Liver (tissue), 9 donors: ENCODE measurements around the gene CEACAM8. TPM values are rescaled to one million over a fixed set of nuclear protein-coding genes. Genes with fewer than 3 reads are reported as not detected.
A peak's percentile ranks its signal among the peaks of the same experiment; 100 is the strongest.

ENCODE experiments used
- DNase-seq: peaks from one replicate; pipeline ENCODE4 v3.0.0-alpha.2; 2017; ENCODE audit warnings: low spot score
- H3K27ac ChIP-seq, 2 donors: one replicate each; pipeline ENCODE4 v1.7.0; 2013; ENCODE audit warnings: inconsistent platforms in 2 of 2, low read length in 2 of 2, control low read depth in 1 of 2, low read depth in 1 of 2, mild to moderate bottlenecking in 1 of 2
- H3K27me3 ChIP-seq, 4 donors: one replicate each; pipeline versions ENCODE4 v1.6.1 to v1.7.0; 2013; ENCODE audit warnings: low read length in 3 of 4, inconsistent platforms in 1 of 4, mild to moderate bottlenecking in 1 of 4, moderate library complexity in 1 of 4; ENCODE audit not compliant: control insufficient read depth in 4 of 4, insufficient read depth in 4 of 4
- H3K36me3 ChIP-seq, 4 donors: one replicate each; pipeline versions ENCODE4 v1.6.1 to v1.7.0; 2013; ENCODE audit warnings: low read length in 3 of 4, mild to moderate bottlenecking in 3 of 4, low read depth in 1 of 4, moderate library complexity in 1 of 4; ENCODE audit not compliant: control insufficient read depth in 4 of 4, insufficient read depth in 3 of 4
- H3K4me1 ChIP-seq, 4 donors: one replicate each; pipeline versions ENCODE4 v1.6.1 to v1.7.0; 2013; ENCODE audit warnings: low read length in 3 of 4, mild to moderate bottlenecking in 3 of 4, moderate library complexity in 1 of 4; ENCODE audit not compliant: control insufficient read depth in 4 of 4, insufficient read depth in 4 of 4
- H3K4me3 ChIP-seq, 3 donors: one replicate each; pipeline versions ENCODE4 v1.6.1 to v1.7.0; 2013; ENCODE audit warnings: low read length in 3 of 3, control low read depth in 1 of 3, low read depth in 1 of 3, mild to moderate bottlenecking in 1 of 3
- H3K9ac ChIP-seq, 2 donors: one replicate each; pipeline ENCODE4 v1.7.0; 2013; ENCODE audit warnings: low read length in 2 of 2, mild to moderate bottlenecking in 2 of 2, moderate library complexity in 2 of 2, control low read depth in 1 of 2, low read depth in 1 of 2
- H3K9me3 ChIP-seq, 4 donors: one replicate each; pipeline versions ENCODE4 v1.6.1 to v1.7.0; 2013; ENCODE audit warnings: low read length in 3 of 4; ENCODE audit not compliant: control insufficient read depth in 4 of 4
- ATF3 ChIP-seq: IDR thresholded peaks from 2 replicates; pipeline ENCODE4 v1.6.1; 2016; ENCODE audit warnings: antibody characterized with exemption
- CTCF ChIP-seq: fragments of 150-350 bp; IDR thresholded peaks from 2 replicates; pipeline ENCODE4 v1.5.1; 2017; ENCODE audit warnings: improper control_type of control experiment, low read depth, low read length; ENCODE audit not compliant: missing input control
- EGR1 ChIP-seq, 2 donors: IDR thresholded peaks; 2 replicates each; pipeline ENCODE4 v1.6.1; 2016 to 2018; ENCODE audit warnings: antibody characterized with exemption in 2 of 2, low read depth in 2 of 2
- FOXA1 ChIP-seq: IDR thresholded peaks from 2 replicates; pipeline ENCODE4 v1.6.1; 2016; ENCODE audit warnings: antibody characterized with exemption
- FOXA2 ChIP-seq: IDR thresholded peaks from 2 replicates; pipeline ENCODE4 v1.6.1; 2016; ENCODE audit warnings: antibody characterized with exemption
- GABPA ChIP-seq, 2 donors: IDR thresholded peaks in 1 of 2; conservative IDR thresholded peaks in 1 of 2; 2 replicates each; pipeline ENCODE4 v1.6.1; 2016; ENCODE audit warnings: antibody characterized with exemption in 2 of 2, mild to moderate bottlenecking in 1 of 2, moderate library complexity in 1 of 2
- HNF4A ChIP-seq, 2 donors: conservative IDR thresholded peaks; 2 replicates each; pipeline ENCODE4 v1.6.1; 2016; ENCODE audit warnings: antibody characterized with exemption in 2 of 2, mild to moderate bottlenecking in 2 of 2
- HNF4G ChIP-seq: IDR thresholded peaks from 2 replicates; pipeline ENCODE4 v1.6.1; 2016; ENCODE audit warnings: antibody characterized with exemption
- JUND ChIP-seq, 2 donors: IDR thresholded peaks; 2 replicates each; pipeline ENCODE4 v1.6.1; 2016; ENCODE audit warnings: antibody characterized with exemption in 2 of 2
- MAX ChIP-seq: IDR thresholded peaks from 2 replicates; pipeline ENCODE4 v1.6.1; 2016; ENCODE audit warnings: antibody characterized with exemption
- NR2F2 ChIP-seq: IDR thresholded peaks from 2 replicates; pipeline ENCODE4 v1.6.1; 2016; ENCODE audit warnings: antibody characterized with exemption
- RAD21 ChIP-seq, 2 donors: IDR thresholded peaks; 2 replicates each; pipeline ENCODE4 v1.6.1; 2016; ENCODE audit warnings: antibody characterized with exemption in 2 of 2, mild to moderate bottlenecking in 2 of 2
- REST ChIP-seq: IDR thresholded peaks from 2 replicates; pipeline ENCODE4 v1.6.1; 2016; ENCODE audit warnings: antibody characterized with exemption, mild to moderate bottlenecking
- RXRA ChIP-seq, 2 donors: IDR thresholded peaks; 2 replicates each; pipeline ENCODE4 v1.6.1; 2017 to 2018; ENCODE audit warnings: antibody characterized with exemption in 2 of 2, mild to moderate bottlenecking in 1 of 2
- SP1 ChIP-seq: IDR thresholded peaks from 2 replicates; pipeline ENCODE4 v1.6.1; 2018; ENCODE audit warnings: antibody characterized with exemption, mild to moderate bottlenecking
- TAF1 ChIP-seq: conservative IDR thresholded peaks from 2 replicates; pipeline ENCODE4 v1.6.1; 2016; ENCODE audit warnings: antibody characterized with exemption, mild to moderate bottlenecking
- YY1 ChIP-seq: IDR thresholded peaks from 2 replicates; pipeline ENCODE4 v1.6.1; 2016; ENCODE audit warnings: antibody characterized with exemption, mild to moderate bottlenecking
- WGBS: extraction: QIAGEN DNeasy Blood & Tissue Kit; methylation state at CpG from one replicate; pipeline ENCODE4 v1.1.7; 2013; 5-methylcytosine and 5-hydroxymethylcytosine counted together
- polyA plus RNA-seq, 2 donors: library from polyadenylated mRNA; stranded (reverse) in 1 of 2; unstranded in 1 of 2; fragments of 200-250 nt in 1 of 2; fragments of >200 nt in 1 of 2; fragmentation: Nextera tagmentation in 1 of 2; extraction: Ambion mirVana in 1 of 2; gene quantifications; one replicate each; pipeline versions ENCODE4 v1.2.1 to v1.2.3, GENCODE V29; 2013 to 2015
- total RNA-seq, 2 donors: library from RNA; depleted of rRNA; stranded (reverse); fragments of >200 nt; gene quantifications; one replicate each; pipeline ENCODE4 v1.2.3, GENCODE V29; 2014
- TF ChIP-seq, protein P1 (sequence below): IDR thresholded peaks from 2 replicates; pipeline ENCODE4 v1.6.1; 2016; ENCODE audit warnings: antibody characterized with exemption
- donor health status: healthy.
- donor health status: healthy.
- donor health status: healthy.
- donor health status: healthy.
- donor health status: healthy.

The CEACAM8 gene
- total and polyA plus RNA-seq, 4 donors: 0.07 to 2.1 (median 0.16) TPM; not detected in 1

- Histone ChIP-seq H3K9ac (no peak overlapping the region), H3K4me1 (no peaks in the 10 kb centered on the region), H3K27me3 (peaks cover 0 to 2% (median 0%) of the 10 kb centered on the region in 4 donors), H3K4me3 (no peak overlapping the region), H3K27ac (no peak overlapping the region), H3K36me3 (no peaks in the 10 kb centered on the region), H3K9me3 (no peaks in the 10 kb centered on the region)
- WGBS: 15% methylated on average over 16 of the region's 16 CpGs
- TF ChIP-seq GABPA (IDR thresholded peaks at IDR 0.05 in 1 of 2, conservative IDR thresholded peaks at IDR 0.05 in 1 of 2) (no peak), RAD21 (IDR thresholded peaks at IDR 0.05) (peak; percentile 59 to 77), CTCF (peak; percentile 93), NR2F2 (no peak)
- peak; percentile 61 for DNase-seq
Observed at GRCh38 chr19:42596391-42597072, 1.8 kb upstream of the CEACAM8 start.

DNA sequence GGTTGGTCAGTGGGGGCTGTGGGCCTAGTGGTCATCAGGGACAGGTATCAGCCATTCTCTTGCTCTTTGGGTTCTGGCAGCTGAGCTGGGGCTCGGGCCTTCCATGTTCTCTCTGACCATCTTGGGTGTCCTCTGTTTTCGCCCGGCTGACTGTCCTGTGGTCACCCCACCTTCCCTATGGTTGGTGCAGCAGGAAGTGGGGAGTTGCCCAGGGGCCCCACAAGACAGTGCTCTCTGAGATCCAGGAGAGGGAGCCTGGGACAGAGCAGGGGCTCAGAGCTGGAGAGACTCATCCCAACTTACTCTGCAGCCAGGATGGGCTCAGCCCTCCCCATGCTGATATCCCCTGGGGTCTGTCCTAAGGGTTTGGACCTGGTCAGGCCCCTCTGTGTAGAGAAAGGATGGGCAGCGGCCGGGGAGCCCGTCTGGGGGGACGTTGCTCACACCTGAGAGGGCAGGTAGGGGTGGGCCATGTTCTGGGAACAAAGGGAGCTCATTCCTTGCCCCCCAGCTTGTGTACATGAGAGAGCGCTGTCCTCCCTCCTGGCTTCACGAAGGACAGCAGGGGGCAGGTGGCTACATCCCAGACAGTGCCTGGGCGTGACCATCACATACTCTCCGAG lies 937 bp upstream of the CEACAM8 start:
- H3K9ac ChIP-seq: no peak overlapping the region
- H3K9me3 ChIP-seq: no peaks in the 10 kb centered on the region
- no peaks in the 10 kb centered on the region for H3K27me3 ChIP-seq
- no peak overlapping the region for H3K4me3 ChIP-seq
- no peaks in the 10 kb centered on the region for H3K36me3 ChIP-seq
- DNase-seq: no peak
- no peaks in the 10 kb centered on the region for H3K4me1 ChIP-seq
- 77% methylated on average over 11 of the region's 11 CpGs for WGBS
- H3K27ac ChIP-seq: no peak overlapping the region
- TF ChIP-seq, protein P1, sequence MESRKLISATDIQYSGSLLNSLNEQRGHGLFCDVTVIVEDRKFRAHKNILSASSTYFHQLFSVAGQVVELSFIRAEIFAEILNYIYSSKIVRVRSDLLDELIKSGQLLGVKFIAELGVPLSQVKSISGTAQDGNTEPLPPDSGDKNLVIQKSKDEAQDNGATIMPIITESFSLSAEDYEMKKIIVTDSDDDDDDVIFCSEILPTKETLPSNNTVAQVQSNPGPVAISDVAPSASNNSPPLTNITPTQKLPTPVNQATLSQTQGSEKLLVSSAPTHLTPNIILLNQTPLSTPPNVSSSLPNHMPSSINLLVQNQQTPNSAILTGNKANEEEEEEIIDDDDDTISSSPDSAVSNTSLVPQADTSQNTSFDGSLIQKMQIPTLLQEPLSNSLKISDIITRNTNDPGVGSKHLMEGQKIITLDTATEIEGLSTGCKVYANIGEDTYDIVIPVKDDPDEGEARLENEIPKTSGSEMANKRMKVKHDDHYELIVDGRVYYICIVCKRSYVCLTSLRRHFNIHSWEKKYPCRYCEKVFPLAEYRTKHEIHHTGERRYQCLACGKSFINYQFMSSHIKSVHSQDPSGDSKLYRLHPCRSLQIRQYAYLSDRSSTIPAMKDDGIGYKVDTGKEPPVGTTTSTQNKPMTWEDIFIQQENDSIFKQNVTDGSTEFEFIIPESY: no peak
- no peak for TF ChIP-seq RAD21 (IDR thresholded peaks at IDR 0.05)
- no peak for TF ChIP-seq HNF4A (conservative IDR thresholded peaks at IDR 0.05)
- TF ChIP-seq YY1: no peak
- TF ChIP-seq CTCF: no peak
- no peak for TF ChIP-seq REST
- no peak for TF ChIP-seq GABPA (IDR thresholded peaks at IDR 0.05 in 1 of 2, conservative IDR thresholded peaks at IDR 0.05 in 1 of 2)
- no peak for TF ChIP-seq NR2F2
- no peak for TF ChIP-seq ATF3
- no peak for TF ChIP-seq MAX
- no peak for TF ChIP-seq RXRA (IDR thresholded peaks at IDR 0.05)
- TF ChIP-seq JUND (IDR thresholded peaks at IDR 0.05): no peak
- TF ChIP-seq FOXA1: no peak
- no peak for TF ChIP-seq SP1
- TF ChIP-seq HNF4G: no peak
- TF ChIP-seq TAF1: no peak
- TF ChIP-seq EGR1 (IDR thresholded peaks at IDR 0.05; ENCODE audit: low read depth in 2 of 2): no peak
- TF ChIP-seq FOXA2: no peak
